Islet precursor cell (in vitro differentiated cells): Measurements from ENCODE around the gene ATG7.

Source experiments
- DNase-seq: peaks from one replicate; pipeline ENCODE4 v3.0.0-alpha.2; 2018

The ATG7 gene

GRCh38 chr3:11601446-11602238 lies 329.4 kb downstream of the ATG7 start:
- DNase-seq, result peak; percentile 75

DNA sequence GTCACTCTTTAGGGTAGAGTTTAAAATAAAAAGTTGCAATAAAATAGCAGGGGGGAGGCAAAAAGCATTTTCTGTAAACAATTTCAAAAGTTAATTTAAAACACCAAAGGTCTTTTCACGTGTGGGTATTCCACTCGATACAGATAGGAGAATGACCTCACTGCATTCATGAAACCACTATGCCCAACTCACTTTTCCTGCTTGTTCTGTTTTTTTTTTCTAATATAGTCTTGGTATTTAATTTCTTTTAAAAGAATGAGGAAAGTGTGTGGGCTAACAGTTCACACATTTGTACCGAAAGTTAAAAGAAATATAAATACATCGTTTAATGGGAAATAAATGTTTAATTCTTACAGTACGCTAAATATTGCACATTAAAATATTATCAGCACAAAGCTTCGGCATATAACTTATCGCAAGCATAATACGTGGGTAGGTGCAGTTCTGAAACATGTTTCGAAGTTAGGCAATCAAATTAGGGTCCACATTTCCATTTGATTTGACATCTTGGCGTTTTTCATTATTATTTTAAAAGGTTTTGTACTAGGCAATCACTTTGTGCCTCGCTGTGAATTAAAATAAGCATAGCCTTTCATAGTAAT lies 330.1 kb downstream of the ATG7 start:
- no peak for DNase-seq

GRCh38 chr3:11602886-11603527 lies 330.8 kb downstream of the ATG7 start:
- no peak for DNase-seq

DNA sequence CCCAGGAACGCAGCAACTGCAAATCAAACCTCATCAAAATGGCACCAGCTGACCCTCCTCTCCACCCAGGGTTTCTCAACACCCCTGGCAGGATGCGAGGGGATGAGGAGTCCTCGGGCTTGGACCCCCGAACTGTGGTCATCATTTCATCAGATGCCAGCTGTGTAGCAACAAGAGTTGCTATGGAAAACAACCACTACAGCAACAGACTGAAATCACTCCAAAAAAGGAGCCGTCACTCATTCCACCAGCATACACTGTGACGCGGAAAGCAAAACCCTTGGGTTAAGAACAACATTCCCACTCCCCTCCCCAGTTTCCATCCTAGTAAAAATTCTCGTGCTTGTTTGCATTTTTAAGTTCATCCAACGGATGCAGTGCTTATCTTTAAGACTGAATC lies 331.4 kb downstream of the ATG7 start:
- DNase-seq, result no peak

DNA sequence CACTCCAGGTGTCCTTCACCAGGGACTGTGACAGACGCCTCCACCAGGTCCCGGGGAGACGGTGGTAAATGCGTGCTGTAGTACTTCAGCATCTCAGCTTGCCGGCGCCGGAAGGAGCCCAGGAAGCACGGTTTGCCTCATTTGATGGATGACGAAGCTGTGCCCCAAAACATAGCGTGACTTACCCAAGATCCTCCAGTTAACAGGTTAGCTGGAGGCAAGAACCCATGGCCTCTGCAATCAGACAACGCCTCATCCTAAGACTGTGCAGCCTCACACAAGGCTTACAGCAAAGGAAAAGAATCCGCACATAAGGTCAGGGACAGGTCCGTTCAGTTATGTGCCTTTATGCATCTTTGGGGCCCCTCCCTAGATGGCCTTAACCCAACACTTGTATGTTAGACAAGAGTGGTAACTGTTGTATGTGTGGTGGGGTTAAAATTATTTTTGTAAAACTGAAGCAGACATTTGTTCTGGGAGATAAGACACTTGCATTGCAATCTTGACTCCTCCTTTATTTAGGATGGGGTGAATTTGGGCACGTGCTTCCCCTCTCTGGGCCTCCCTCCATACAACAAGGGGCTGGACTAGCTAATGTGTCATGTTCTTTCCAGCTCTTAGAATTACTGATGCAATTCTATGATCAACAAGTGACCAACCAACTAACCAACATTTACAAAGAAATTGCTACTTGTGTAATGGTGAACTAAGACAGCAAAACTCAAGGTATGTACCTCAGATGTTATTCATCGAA lies 332.1 kb downstream of the ATG7 start:
- no peak for DNase-seq

- DNase-seq, result no peak
Measured at GRCh38 chr3:11605398-11605797, 333.2 kb downstream of the ATG7 start.

- DNase-seq, result no peak
Measured at GRCh38 chr3:11606090-11606784, 334.0 kb downstream of the ATG7 start.

GRCh38 chr3:11606865-11607440 lies 334.8 kb downstream of the ATG7 start:
- DNase-seq, result no peak
